Activated CD8-positive, alpha-beta memory T cell treated with anti-CD3 and anti-CD28 coated beads for 4 hours (primary cell): Measurements from ENCODE around the gene HSF5.
A peak's percentile ranks its signal among the peaks of the same experiment; 100 is the strongest.
"Not testable (repeated sequence)": the region's sequence is repeated elsewhere in the genome, so short reads cannot be mapped to it uniquely, and the experiment has no call there.

Source experiments
- DNase-seq, 2 donors: peaks; one replicate each; pipeline ENCODE4 v3.0.0-alpha.2; 2020; ENCODE audit warnings: low read depth in 2 of 2

The HSF5 gene

GRCh38 chr17:58481798-58482197 lies 6.4 kb downstream of the HSF5 start:
- not testable (repeated sequence) for DNase-seq

DNA sequence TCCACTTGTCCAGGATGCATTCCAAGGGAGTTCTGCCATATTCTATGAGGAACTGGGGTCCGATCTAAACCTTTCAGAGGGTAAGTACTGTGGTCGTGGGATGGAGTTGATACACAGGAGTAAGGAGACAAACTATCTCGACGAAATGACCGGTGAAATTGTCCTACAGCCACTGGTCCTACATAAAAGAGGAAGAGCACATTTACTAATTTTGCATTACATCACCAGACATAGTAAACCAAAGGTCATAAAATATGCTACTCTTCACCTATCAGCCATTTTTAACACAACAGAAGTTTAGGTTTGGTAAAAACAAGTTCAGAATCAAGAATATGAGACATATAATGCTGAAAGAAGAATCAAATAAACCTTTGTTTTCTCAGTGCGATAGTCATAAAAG lies 8.1 kb downstream of the HSF5 start:
- no peak for DNase-seq

DNA sequence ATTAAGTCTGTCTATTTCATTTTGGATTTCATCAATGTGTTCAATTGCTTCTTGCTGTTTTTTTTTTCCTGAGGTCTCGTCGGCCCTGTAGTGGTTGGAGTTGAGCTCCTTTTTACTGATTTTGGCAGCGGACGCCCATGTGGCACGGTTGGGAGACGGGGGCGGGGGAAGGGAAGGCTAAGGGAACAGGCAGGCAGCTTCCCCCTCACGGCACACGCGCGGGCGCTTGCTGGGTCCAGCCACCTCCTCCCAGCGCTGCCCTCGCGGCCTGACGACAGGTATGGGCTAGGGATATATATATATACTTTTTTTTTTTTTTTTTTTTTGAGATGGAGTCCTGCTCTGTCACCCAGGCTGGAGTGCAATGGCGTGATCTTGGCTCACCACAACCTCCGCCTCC lies 11.4 kb downstream of the HSF5 start:
- no peak for DNase-seq

- DNase-seq, result no peak
Observed at GRCh38 chr17:58475985-58476384, 12.2 kb downstream of the HSF5 start.

DNA sequence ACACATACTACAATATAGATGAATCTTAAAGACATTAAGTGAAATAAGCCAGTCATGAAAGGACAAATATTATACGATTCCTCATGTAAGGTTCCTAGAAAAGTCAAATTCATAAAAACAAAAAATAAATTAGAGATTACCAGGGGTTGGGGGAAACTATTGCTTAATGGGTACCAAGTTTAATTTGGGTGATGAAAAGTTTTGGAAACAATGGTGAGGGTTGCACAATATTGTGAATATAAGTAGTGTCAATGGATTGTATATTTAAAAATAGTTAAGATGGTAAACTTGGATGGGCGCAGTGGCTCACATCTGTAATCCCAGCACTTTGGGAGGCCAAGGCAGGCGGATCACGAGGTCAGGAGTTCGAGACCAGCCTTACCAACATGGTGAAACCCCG lies 17.9 kb downstream of the HSF5 start:
- no peak for DNase-seq

DNA sequence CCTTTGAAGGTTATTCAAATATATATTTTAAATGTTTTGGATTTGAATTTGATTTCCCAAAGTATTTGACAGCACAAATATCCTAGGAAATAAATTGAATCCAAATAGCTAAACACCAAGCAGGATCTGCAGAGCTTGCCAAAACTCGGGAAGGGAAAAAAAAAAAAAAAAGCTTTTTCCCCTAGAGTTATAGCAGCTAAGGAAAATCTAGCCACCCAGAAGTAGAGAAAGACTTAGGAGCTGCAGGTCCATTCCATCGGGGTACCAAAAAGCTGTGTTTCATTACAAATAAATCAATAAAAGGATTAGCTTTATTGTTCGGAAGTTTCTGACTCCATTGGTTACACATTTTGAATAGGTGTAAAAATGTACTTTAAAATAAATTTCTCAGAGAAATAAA lies 19.3 kb downstream of the HSF5 start:
- DNase-seq, result no peak

DNA sequence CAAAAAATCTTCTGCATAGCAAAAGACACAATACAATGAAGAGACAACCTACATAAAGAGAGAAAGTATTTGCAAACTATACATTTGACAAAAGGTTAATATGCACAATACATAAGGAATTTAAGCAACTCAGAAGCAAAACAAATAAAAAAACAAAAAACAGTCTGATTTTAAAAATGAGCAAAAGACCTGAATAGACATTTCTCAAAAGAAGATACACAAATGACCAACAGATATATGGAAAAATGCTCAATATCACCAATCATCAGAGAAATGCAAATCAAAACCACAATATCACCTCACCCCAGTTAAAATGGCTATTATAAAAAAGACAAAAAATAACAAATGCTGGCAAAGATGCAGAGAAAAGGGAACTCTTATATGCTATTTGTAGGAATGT lies 32.7 kb downstream of the HSF5 start:
- no peak for DNase-seq

- no peak for DNase-seq
Observed at GRCh38 chr17:58452738-58453137, 35.5 kb downstream of the HSF5 start.

- peak; percentile 29 to 33 for DNase-seq
Observed at GRCh38 chr17:58447039-58447975, 40.9 kb downstream of the HSF5 start.

DNA sequence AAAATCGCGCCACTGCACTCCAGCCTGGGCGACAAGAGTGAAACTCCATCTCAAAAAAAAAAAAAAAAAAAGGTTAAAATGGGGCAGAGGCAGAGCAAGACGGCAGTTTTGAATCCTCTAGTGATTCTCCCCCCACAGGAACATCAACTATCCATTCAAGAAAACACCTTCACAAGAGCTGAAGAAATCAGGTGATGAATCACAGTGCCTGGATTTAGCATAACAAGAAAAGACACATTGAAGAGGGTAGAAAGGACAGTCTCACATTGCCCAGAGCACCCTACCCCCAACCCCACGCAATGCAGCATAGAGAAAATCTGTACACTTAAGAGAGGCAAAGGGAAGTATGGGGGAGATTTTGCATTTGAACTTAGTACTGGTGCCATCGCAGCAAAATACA lies 42.1 kb downstream of the HSF5 start:
- DNase-seq, result no peak

GRCh38 chr17:58436805-58437239 lies 51.4 kb downstream of the HSF5 start:
- DNase-seq, result no peak

- DNase-seq, result no peak
Observed at GRCh38 chr17:58436245-58436644, 52.0 kb downstream of the HSF5 start.

- no peak for DNase-seq
Observed at GRCh38 chr17:58432806-58433573, 55.2 kb downstream of the HSF5 start.

DNA sequence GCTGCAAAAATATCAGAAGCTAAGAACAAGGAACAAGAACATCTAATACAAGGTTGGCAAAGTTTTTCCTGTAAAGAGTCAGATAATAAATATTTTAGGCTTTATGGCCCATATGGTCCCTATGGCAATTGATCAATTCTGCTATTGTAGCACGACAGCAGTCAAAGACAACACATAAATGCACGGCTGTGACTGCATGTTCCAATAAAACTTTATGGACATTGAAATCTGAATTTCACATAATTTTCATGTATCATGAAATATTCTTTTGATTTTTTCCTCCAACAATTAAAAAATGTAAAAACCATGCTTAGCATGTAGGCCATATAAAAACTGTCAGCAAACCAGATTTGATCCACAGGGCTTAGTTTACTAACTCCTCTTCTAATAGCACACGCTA lies 60.4 kb downstream of the HSF5 start:
- DNase-seq, result no peak

GRCh38 chr17:58421711-58422110 lies 66.5 kb downstream of the HSF5 start:
- DNase-seq, result no peak

- DNase-seq, result no peak
Observed at GRCh38 chr17:58420827-58421226, 67.4 kb downstream of the HSF5 start.

GRCh38 chr17:58417300-58418092 lies 70.7 kb downstream of the HSF5 start, which contains the start of gene RNF43:
TSS of gene RNF43 (minus strand) at chr17:58417534. CDS start at chr17:58415577, 1,957 bp downstream.
- peak; percentile 73 to 82 for DNase-seq

DNA sequence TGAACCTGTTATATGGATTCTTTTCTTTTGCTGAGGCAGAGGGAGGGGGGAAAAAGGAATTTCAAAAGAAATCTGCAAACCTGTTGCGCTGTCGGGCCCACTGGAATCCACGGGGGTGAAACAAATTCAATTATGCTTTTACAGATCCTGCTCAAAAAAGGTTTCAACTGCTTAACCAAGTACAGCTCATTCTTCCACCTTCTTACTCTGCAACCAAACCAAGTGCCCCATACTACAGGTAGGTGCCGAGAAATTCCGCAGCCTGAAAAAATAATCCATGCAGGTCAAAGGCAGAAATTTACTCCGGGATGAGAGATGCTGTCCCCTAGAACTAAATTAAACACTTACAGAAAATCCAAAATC lies 71.3 kb downstream of the HSF5 start:
- DNase-seq, result no peak

GRCh38 chr17:58416396-58416795 lies 71.8 kb downstream of the HSF5 start:
- DNase-seq, result no peak

DNA sequence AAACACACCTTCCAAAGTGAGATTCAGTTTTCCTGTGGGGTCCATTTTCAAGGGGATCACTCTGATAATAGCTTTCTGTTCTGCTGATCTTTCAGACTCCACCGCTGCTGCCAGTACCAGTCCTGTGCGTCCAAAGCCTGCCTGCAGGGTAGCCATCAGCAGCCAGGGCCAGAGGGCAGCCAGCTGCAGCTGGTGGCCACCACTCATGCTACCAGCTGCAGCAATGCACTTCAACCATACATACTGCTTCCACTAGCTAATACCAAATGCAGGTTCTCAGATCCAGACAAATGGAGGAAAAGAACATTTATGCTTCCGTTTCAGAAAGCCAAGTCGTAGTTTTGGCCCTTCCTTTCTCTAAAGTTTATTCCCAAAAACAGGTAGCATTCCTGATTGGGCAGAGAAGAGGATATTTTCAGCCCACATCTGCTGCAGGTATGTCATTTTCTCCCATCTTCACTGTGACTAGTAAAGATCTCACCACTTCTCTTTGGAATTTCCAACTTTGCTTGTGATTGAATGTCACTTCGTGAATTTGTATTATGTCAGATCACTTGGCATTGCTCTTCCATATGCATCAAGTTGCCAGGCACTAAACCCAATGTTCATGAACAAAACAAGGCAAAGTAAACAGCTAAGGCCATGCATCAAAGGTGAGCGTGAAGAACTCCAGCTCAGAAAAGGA lies 72.7 kb downstream of the HSF5 start:
- no peak for DNase-seq

DNA sequence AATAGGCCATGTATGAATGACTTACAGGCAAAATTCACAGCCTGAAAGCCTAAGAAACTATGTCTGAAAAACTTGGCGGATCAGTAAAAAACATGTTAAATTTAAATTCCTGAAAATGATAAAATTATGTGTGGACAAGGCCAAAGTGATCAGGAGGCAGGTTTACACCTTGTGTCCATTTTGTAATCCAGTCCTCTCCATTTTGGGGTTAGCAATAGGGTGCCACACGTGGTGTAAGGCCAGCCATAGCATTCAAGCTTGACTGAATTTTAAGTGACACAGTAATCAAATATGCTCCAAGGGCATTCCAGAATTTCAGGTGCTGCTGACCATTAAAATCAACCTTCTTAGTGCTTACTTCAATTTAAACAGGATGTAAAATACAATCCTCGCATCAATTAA lies 73.6 kb downstream of the HSF5 start:
- DNase-seq, result no peak
